Breast epithelium (tissue), 3 donors: ENCODE results near the gene HDHD2.

Source experiments
- CTCF ChIP-seq, 3 donors: fragments of 450-650 bp; IDR thresholded peaks; one replicate each; pipeline ENCODE4 v1.5.1; 2016 to 2017; ENCODE audit warnings: antibody characterized with exemption in 3 of 3, mild to moderate bottlenecking in 3 of 3, moderate library complexity in 3 of 3
- POLR2AphosphoS5 ChIP-seq, 3 donors: sonication (generic); formaldehyde crosslinking; IDR thresholded peaks; one replicate each; pipeline ENCODE4 v1.6.1; 2017; ENCODE audit warnings: antibody characterized with exemption in 3 of 3

- TF ChIP-seq CTCF (IDR thresholded peaks at IDR 0.05) (no peak), POLR2AphosphoS5 (IDR thresholded peaks at IDR 0.05) (no peak)
Measured at GRCh38 chr18:47184419-47185050, 34.2 kb upstream of the HDHD2 start.
